ENCODE data around the gene AMT. TPM values are rescaled to one million over a fixed set of nuclear protein-coding genes. Genes with fewer than 3 reads are reported as not detected.
A peak's percentile ranks its signal among the peaks of the same experiment; 100 is the strongest.
"Not testable (repeated sequence)": the region's sequence is repeated elsewhere in the genome, so short reads cannot be mapped to it uniquely, and the experiment has no call there.

AMT gene
- total and polyA plus RNA-seq, 9 donors = 6.4 to 23.7 (median 12.1) TPM

DNA sequence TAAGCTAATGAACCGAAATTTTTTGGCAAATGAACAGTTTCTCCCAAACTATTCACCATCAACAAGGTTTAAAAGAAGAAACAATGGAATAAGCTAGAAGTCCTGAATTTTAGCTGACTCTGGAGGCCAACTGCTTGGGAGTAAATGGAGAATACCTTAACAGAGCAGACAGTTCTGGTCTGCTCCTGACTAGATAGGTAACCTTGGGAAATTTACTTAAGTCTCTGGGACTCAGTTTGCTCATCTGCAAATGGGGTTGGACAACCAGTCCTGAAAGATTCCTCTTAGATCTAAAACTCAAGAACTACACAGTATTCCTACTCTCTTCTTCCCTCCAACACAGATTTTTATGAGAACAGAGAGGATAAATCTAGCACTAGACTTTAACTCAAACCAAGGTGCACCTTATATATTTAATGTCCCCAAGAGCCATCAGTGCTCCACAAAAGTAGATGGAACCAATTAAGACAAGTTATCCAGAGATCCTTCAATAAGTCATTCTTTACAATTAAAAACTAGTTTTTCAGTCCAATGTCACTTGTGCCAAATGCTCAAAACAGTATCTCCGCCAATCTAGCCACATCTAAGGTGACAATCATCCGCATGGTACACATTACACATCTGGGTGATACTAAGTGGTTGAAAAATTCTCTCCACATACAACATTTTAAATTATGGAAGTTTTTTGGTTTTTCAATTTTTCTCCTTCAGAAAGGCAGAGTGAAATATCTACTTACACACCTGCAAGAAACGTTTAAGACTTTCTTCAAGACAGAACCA lies 12.0 kb downstream of the AMT start:
- Histone ChIP-seq H3K9me3 (no peaks in the 10 kb centered on the region), H3K4me3 (peak overlapping the region; percentile 76), H3K4me1 (ENCODE audit: insufficient read depth) (peaks cover 13% of the 10 kb centered on the region), H3K36me3 (no peaks in the 10 kb centered on the region), H3K27ac (peak overlapping the region in 1 of 2 donors; percentile 42), H3K27me3 (no peaks in the 10 kb centered on the region)
- no peak for DNase-seq
- TF ChIP-seq EP300 (IDR thresholded peaks at IDR 0.05) (no peak), POLR2A (IDR thresholded peaks at IDR 0.05) (no peak)
- TF ChIP-seq, protein P1, sequence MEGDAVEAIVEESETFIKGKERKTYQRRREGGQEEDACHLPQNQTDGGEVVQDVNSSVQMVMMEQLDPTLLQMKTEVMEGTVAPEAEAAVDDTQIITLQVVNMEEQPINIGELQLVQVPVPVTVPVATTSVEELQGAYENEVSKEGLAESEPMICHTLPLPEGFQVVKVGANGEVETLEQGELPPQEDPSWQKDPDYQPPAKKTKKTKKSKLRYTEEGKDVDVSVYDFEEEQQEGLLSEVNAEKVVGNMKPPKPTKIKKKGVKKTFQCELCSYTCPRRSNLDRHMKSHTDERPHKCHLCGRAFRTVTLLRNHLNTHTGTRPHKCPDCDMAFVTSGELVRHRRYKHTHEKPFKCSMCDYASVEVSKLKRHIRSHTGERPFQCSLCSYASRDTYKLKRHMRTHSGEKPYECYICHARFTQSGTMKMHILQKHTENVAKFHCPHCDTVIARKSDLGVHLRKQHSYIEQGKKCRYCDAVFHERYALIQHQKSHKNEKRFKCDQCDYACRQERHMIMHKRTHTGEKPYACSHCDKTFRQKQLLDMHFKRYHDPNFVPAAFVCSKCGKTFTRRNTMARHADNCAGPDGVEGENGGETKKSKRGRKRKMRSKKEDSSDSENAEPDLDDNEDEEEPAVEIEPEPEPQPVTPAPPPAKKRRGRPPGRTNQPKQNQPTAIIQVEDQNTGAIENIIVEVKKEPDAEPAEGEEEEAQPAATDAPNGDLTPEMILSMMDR (IDR thresholded peaks at IDR 0.05) = no peak
- intact Hi-C loops (cut with DNase I) = loop anchor here in 1 of 4 donors (5.0 to 10.0 kb wide), 2 partner anchors 53 to 55 kb away; partner anchors contain the start of gene GPX1
- WGBS, 3 donors = 22 to 26% (median 25%) methylated on average over 4 of the region's 4 CpGs

DNA sequence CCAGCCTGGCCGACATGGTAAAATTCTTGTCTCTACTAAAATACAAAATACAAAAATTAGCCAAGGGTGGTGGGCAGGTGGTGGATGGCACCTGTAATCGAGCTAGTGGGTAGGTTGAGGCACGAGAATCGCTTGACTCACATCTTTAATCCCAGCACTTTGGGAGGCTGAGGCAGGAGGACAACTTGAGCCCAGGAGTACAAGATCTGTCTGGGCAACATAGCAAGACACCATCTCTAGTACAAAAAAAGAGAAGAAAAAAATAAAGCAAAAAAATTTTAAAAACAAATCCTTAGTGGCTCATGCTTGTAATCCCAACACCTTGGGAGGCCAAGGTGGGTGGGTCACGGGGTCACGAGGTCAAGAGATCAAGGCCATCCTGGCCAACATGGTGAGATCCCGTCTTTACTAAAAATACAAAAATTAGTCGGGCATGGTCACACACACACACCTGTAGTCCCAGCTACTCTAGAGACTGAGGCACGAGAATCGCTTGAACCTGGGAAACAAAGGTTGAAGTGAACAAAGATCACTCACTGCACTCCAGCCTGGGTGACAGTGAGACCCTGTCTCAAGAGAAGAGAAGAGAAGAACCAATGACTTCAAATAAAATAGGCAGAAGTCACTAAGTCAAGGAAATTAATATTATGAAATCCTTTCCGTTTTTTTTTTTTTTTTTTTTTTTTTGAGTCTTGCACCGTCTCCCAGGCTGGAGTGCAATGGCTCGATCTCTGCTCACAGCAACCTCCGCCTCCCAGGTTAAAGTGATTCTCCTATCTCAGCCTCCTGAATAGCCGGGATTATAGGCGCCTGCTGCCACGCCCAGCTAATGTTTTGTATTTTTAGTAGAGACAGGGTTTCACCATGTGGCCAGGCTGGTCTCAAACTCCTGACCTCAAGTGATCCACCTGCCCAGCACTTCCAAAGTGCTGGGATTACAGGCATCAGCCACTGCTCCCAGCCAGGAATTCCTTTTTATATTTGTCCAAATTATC lies 15.4 kb downstream of the AMT start:
- H3K36me3 ChIP-seq = no peaks in the 10 kb centered on the region
- H3K4me3 ChIP-seq = no peak overlapping the region
- intact Hi-C loops (cut with DNase I) = no loop called here
- no peaks in the 10 kb centered on the region for H3K27me3 ChIP-seq
- 49 to 56% (median 50%) methylated on average over 17 of the region's 17 CpGs for WGBS, 3 donors
- peaks cover 14% of the 10 kb centered on the region for H3K4me1 ChIP-seq (ENCODE audit: insufficient read depth)
- DNase-seq = peak in 1 of 5 donors; percentile 44
- H3K27ac ChIP-seq = no peak overlapping the region
- TF ChIP-seq POLR2A (IDR thresholded peaks at IDR 0.05) = no peak
- TF ChIP-seq, protein P1 (IDR thresholded peaks at IDR 0.05) = no peak
- TF ChIP-seq EP300 (IDR thresholded peaks at IDR 0.05) = no peak
- no peaks in the 10 kb centered on the region for H3K9me3 ChIP-seq

DNA sequence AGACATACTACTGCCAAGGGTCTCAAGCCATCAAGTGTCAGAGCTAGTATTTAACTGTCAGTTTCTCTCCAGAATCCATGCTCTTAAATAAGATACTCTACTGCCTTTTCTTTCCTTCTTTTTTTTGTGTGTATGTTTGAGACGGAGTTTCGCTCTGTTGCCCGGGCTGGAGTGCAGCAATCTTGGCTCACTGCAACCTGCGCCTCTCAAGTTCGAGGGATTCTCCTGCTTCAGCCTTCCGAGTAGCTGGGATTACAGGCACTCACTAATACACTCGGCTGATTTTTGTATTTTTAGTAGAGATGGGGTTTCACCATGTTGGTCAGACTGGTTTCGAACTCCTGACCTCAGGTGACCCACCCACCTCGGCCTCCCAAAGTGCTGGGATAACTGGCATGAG lies 16.7 kb downstream of the AMT start:
- peaks cover 14% of the 10 kb centered on the region for H3K4me1 ChIP-seq (ENCODE audit: insufficient read depth)
- WGBS, 3 donors = 34 to 36% (median 34%) methylated on average over 9 of the region's 9 CpGs
- H3K9me3 ChIP-seq; intact Hi-C loops (cut with DNase I); H3K4me3 ChIP-seq; H3K36me3 ChIP-seq; H3K27me3 ChIP-seq; H3K27ac ChIP-seq: not testable (repeated sequence)
- peak in 1 of 5 donors; percentile 31 for DNase-seq

DNA sequence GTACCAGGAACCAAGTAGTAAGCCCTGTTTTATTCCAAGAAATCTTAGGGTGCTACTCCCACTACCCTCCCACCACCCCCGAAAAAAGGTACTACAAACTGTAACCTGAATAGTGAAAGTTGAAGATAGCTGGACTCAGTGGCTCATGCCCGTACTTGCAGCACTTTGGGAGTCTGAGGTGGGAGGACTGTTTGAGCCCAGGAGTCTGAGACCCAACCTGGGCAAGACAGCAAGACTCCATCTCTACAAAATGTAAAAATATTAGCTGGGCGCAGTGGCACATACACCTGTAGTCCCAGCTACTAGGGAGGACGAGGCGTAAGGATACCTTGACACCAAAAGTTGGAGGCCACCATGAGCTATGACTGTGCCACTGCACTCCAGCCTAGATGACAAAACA lies 18.4 kb downstream of the AMT start:
- no peak overlapping the region for H3K4me3 ChIP-seq
- intact Hi-C loops (cut with DNase I) = no loop called here
- H3K9me3 ChIP-seq = no peaks in the 10 kb centered on the region
- no peak overlapping the region for H3K27ac ChIP-seq
- no peaks in the 10 kb centered on the region for H3K27me3 ChIP-seq
- TF ChIP-seq EP300 (IDR thresholded peaks at IDR 0.05) = no peak
- no peak for TF ChIP-seq POLR2A (IDR thresholded peaks at IDR 0.05)
- TF ChIP-seq, protein P1 (IDR thresholded peaks at IDR 0.05) = no peak
- 72 to 92% (median 83%) methylated on average over 5 of the region's 5 CpGs for WGBS, 3 donors
- H3K4me1 ChIP-seq (ENCODE audit: insufficient read depth) = peaks cover 15% of the 10 kb centered on the region
- no peaks in the 10 kb centered on the region for H3K36me3 ChIP-seq
- peak in 1 of 5 donors; percentile 5 for DNase-seq
